OCI-LY1 (cell line): ENCODE measurements around the gene CCNE1.

Experiments used
- EZH2 ChIP-seq: fragments of 200-600 bp; sonication (generic), shearing (Covaris generic); IDR thresholded peaks from 2 replicates; pipeline ENCODE4 v1.8.0; 2017; ENCODE audit warnings: borderline replicate concordance, mixed run types, mild to moderate bottlenecking, antibody characterized with exemption, low read length, moderate library complexity, mixed read lengths
- TF ChIP-seq, protein P1 (sequence below): fragments of 200-600 bp; sonication (generic), shearing (Covaris generic); IDR thresholded peaks from 2 replicates; pipeline ENCODE4 v1.5.1; 2017; ENCODE audit warnings: mild to moderate bottlenecking, antibody characterized with exemption, low read length, moderate library complexity, mixed read lengths

DNA sequence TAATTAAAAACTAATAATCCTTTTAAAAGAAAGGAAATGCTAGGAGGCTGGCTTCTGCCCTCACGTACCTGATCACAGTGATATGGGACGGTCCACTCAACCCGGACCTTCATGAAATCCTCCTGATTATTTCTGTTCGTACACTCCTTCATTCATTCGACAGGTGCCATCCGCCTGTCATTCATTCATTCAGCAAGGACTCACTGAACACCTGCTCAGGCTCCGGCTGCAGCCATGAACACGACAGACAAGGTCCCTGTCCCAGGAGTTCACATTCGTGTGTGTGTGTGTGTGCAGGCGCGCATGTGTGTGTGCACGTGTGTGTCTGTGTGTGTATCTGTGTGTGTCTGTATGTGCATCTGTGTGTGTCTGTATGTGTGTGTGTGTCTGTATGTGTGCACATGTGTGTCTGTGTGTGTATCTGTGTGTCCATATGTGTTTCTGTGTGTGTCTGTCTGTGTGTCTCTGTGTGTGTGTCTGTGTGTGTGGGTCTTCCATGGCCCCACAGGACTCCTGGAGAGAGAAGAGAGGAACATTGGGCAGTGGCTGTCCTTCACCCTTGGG, 28.1 kb upstream of the CCNE1 start:
- TF ChIP-seq, protein P1, sequence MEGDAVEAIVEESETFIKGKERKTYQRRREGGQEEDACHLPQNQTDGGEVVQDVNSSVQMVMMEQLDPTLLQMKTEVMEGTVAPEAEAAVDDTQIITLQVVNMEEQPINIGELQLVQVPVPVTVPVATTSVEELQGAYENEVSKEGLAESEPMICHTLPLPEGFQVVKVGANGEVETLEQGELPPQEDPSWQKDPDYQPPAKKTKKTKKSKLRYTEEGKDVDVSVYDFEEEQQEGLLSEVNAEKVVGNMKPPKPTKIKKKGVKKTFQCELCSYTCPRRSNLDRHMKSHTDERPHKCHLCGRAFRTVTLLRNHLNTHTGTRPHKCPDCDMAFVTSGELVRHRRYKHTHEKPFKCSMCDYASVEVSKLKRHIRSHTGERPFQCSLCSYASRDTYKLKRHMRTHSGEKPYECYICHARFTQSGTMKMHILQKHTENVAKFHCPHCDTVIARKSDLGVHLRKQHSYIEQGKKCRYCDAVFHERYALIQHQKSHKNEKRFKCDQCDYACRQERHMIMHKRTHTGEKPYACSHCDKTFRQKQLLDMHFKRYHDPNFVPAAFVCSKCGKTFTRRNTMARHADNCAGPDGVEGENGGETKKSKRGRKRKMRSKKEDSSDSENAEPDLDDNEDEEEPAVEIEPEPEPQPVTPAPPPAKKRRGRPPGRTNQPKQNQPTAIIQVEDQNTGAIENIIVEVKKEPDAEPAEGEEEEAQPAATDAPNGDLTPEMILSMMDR, result no peak
- TF ChIP-seq EZH2, result no peak
